BLaER1 treated with 17β-estradiol and CSF1 and Interleukin-3, amounts not matched to agents 10 nM and 100 nM (cell line): ENCODE results near the gene RNF208.

Source experiments
- H3K27ac ChIP-seq, 11 experiments: shearing (Covaris generic); formaldehyde crosslinking; 2 replicates each; pipeline ENCODE4 v1.8.1; 2022
- H3K27me3 ChIP-seq, 11 experiments: shearing (Covaris generic); formaldehyde crosslinking; 2 replicates each; pipeline ENCODE4 v1.8.1; 2022
- H3K36me3 ChIP-seq, 11 experiments: shearing (Covaris generic); formaldehyde crosslinking; 2 replicates each; pipeline ENCODE4 v1.8.1; 2022
- H3K4me1 ChIP-seq, 10 experiments: shearing (Covaris generic); formaldehyde crosslinking; 2 replicates each; pipeline ENCODE4 v1.8.1; 2022
- H3K4me2 ChIP-seq, 11 experiments: shearing (Covaris generic); formaldehyde crosslinking; 2 replicates each; pipeline ENCODE4 v1.8.1; 2022
- H3K4me3 ChIP-seq, 10 experiments: shearing (Covaris generic); formaldehyde crosslinking; 2 replicates each; pipeline ENCODE4 v1.8.1; 2022
- H3K9ac ChIP-seq, 11 experiments: shearing (Covaris generic); formaldehyde crosslinking; 2 replicates each; pipeline ENCODE4 v1.8.1; 2022
- H3K9me3 ChIP-seq, 11 experiments: shearing (Covaris generic); formaldehyde crosslinking; replicated peaks in 1 of 11; 2 replicates each; pipeline ENCODE4 v1.8.1; 2022
- H4K20me1 ChIP-seq, 11 experiments: shearing (Covaris generic); formaldehyde crosslinking; 2 replicates each; pipeline ENCODE4 v1.8.1; 2022
- Cebpa-rat ChIP-seq, 11 experiments: shearing (Covaris generic); IDR thresholded peaks; 2 replicates each; pipeline ENCODE4 v1.8.1; 2022

The RNF208 gene

GRCh38 chr9:137178939-137179630 is 43.0 kb downstream of the RNF208 start:
- peak overlapping the region in 5 of 11 experiments; percentile 58 to 80 (median 67); a peak in 11 of 22 replicates for H3K4me2 ChIP-seq
- peak overlapping the region in 8 of 11 experiments; percentile 14 to 69 (median 46); a peak in 11 of 22 replicates for H3K9ac ChIP-seq
- H3K27me3 ChIP-seq: peaks cover 0 to 16% (median 0%) of the 10 kb centered on the region in 11 experiments; a peak in 6 of 22 replicates
- peaks cover 0 to 83% (median 28%) of the 10 kb centered on the region in 11 experiments; a peak in 18 of 22 replicates for H4K20me1 ChIP-seq
- TF ChIP-seq Cebpa-rat (IDR thresholded peaks at IDR 0.05): no peak
- peaks cover 56 to 74% (median 71%) of the 10 kb centered on the region in 11 experiments for H3K36me3 ChIP-seq
- H3K9me3 ChIP-seq: no peaks in the 10 kb centered on the region
- no peak overlapping the region for H3K4me3 ChIP-seq
- peak overlapping the region in 6 of 11 experiments; percentile 32 to 68 (median 54); a peak in 10 of 22 replicates for H3K27ac ChIP-seq
- peaks cover 22 to 38% (median 32%) of the 10 kb centered on the region in 10 experiments for H3K4me1 ChIP-seq

- Histone ChIP-seq H3K36me3 (peaks cover 49 to 67% (median 63%) of the 10 kb centered on the region in 11 experiments), H3K4me1 (peaks cover 29 to 46% (median 39%) of the 10 kb centered on the region in 10 experiments), H3K4me2 (peak overlapping the region in 7 of 11 experiments; percentile 16 to 80 (median 64); a peak in 12 of 22 replicates), H3K27ac (peak overlapping the region in 8 of 11 experiments; percentile 22 to 68 (median 46); a peak in 13 of 22 replicates), H3K4me3 (no peak overlapping the region), H3K27me3 (peaks cover 0 to 22% (median 0%) of the 10 kb centered on the region in 11 experiments; a peak in 6 of 22 replicates), H4K20me1 (peaks cover 0 to 83% (median 32%) of the 10 kb centered on the region in 11 experiments; a peak in 18 of 22 replicates), H3K9me3 (no peaks in the 10 kb centered on the region), H3K9ac (peak overlapping the region in 9 of 11 experiments; percentile 14 to 69 (median 44); a peak in 13 of 22 replicates)
- no peak for TF ChIP-seq Cebpa-rat (IDR thresholded peaks at IDR 0.05)
Measured at GRCh38 chr9:137178201-137178938, 43.7 kb downstream of the RNF208 start.

GRCh38 chr9:137176302-137177182 is 45.5 kb downstream of the RNF208 start:
- peaks cover 0 to 39% (median 0%) of the 10 kb centered on the region in 11 experiments; a peak in 6 of 22 replicates for H3K27me3 ChIP-seq
- no peak overlapping the region for H3K9ac ChIP-seq
- no peak overlapping the region for H3K27ac ChIP-seq
- no peaks in the 10 kb centered on the region for H3K9me3 ChIP-seq
- H3K4me3 ChIP-seq: no peak overlapping the region
- peaks cover 33 to 64% (median 57%) of the 10 kb centered on the region in 10 experiments for H3K4me1 ChIP-seq
- no peak for TF ChIP-seq Cebpa-rat (IDR thresholded peaks at IDR 0.05)
- H4K20me1 ChIP-seq: peaks cover 0 to 85% (median 37%) of the 10 kb centered on the region in 11 experiments; a peak in 18 of 22 replicates
- peaks cover 31 to 50% (median 46%) of the 10 kb centered on the region in 11 experiments for H3K36me3 ChIP-seq
- H3K4me2 ChIP-seq: peak overlapping the region in 6 of 11 experiments; percentile 54 to 100 (median 82); a peak in 5 of 22 replicates

- peak overlapping the region in 10 of 11 experiments; percentile 18 to 100 (median 63); a peak in 19 of 22 replicates for H3K4me2 ChIP-seq
- H3K36me3 ChIP-seq: peaks cover 20 to 39% (median 36%) of the 10 kb centered on the region in 11 experiments
- H3K27me3 ChIP-seq: peaks cover 0 to 49% (median 0%) of the 10 kb centered on the region in 11 experiments; a peak in 6 of 22 replicates
- no peaks in the 10 kb centered on the region for H3K9me3 ChIP-seq
- H3K27ac ChIP-seq: no peak overlapping the region
- H3K9ac ChIP-seq: peak overlapping the region in 1 of 11 experiments; percentile 41; a peak in 2 of 22 replicates
- H4K20me1 ChIP-seq: peaks cover 0 to 85% (median 37%) of the 10 kb centered on the region in 11 experiments; a peak in 18 of 22 replicates
- no peak for TF ChIP-seq Cebpa-rat (IDR thresholded peaks at IDR 0.05)
- H3K4me3 ChIP-seq: peak overlapping the region in 1 of 10 experiments; percentile 35; a peak in 1 of 20 replicates
- H3K4me1 ChIP-seq: peaks cover 33 to 74% (median 68%) of the 10 kb centered on the region in 10 experiments
Measured at GRCh38 chr9:137175345-137175961, 46.6 kb downstream of the RNF208 start.

DNA sequence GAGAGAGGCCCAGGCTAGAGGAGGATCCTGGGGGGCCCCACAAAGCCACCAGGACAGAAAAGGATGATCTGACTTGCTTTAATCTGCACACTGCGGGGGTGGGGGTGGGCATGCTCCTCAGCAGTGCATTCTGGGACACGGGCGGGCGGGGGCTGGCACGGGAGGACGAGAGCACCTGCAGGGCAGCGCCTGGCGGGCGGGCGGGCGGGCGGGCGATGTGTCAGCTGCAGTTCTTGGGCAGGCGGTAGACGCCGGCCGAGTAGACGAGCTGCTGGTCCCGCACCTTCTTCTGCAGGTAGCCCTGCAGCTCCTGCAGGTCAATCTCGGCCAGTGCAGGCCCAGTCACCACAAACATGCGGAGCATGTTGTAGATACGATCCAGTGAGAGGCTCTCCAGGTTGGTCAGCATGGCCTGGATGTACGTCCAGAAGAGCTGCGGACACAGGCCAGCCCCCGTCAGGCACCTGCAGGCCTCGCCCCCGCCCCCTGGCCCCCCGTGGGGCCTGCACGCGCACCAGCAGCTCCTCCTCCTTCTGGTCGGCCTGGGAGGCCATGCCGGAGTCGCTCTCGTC is 47.2 kb downstream of the RNF208 start:
- peaks cover 0 to 56% (median 0%) of the 10 kb centered on the region in 11 experiments; a peak in 10 of 22 replicates for H3K27me3 ChIP-seq

DNA sequence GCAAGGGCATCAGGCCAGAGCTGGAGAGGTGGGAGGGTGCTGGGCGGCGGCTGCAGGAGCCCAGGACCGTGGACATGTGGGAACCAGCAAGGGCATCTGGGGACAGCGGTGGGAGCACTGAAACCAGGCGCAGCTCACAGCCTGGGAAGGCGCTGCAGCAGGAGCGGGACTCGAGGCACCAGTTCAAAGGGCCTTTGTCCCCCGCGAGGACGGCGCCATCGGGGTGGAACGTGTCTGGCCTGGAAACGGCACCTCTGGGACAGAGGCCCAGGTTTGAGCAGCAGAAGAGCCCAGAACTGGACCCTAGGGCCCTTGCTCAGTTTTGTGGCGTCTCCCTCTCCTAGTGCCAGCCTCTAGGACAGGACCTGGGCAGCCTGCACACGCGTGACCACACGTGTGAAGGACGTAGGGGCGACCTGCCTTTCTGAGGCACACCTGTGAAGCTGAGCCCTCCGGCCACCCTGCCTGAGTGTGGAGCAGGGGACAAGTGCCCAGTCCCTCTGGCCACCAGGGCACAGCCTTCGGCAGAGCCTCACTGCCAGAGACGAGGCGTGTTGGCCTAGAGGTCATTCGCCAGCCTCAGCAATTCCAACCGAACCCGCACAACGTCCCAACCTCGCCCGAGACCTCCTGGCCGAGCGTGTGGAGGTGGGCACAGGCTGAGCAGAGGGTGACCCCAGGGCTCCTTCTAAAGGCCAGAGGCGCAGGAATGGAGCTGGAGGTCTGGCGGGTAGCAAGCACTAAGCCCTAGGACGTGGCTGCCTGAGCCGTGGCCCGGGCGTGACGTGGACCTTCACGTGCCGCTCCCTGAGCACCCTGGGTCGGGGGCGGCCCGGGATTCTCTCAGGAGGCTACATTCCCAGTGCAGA is 48.0 kb downstream of the RNF208 start:
- peaks cover 39 to 84% (median 81%) of the 10 kb centered on the region in 10 experiments for H3K4me1 ChIP-seq
- peak overlapping the region in 8 of 11 experiments; percentile 13 to 74 (median 48); a peak in 13 of 22 replicates for H3K9ac ChIP-seq

More for the DNA sequence above, 47.2 kb downstream of the RNF208 start:
- H3K4me3 ChIP-seq: peak overlapping the region in 2 of 10 experiments; percentile 41 to 53; a peak in 3 of 20 replicates
- peak overlapping the region; percentile 18 to 100 (median 99); a peak in 20 of 22 replicates for H3K4me2 ChIP-seq
- H4K20me1 ChIP-seq: peaks cover 0 to 85% (median 37%) of the 10 kb centered on the region in 11 experiments; a peak in 18 of 22 replicates
- H3K9ac ChIP-seq: peak overlapping the region in 5 of 11 experiments; percentile 13 to 74 (median 62); a peak in 9 of 22 replicates
- H3K4me1 ChIP-seq: peaks cover 37 to 79% (median 75%) of the 10 kb centered on the region in 10 experiments
- TF ChIP-seq Cebpa-rat (IDR thresholded peaks at IDR 0.05): no peak
- H3K9me3 ChIP-seq: no peaks in the 10 kb centered on the region
- H3K36me3 ChIP-seq: peaks cover 14 to 32% (median 29%) of the 10 kb centered on the region in 11 experiments
- H3K27ac ChIP-seq: peak overlapping the region in 5 of 11 experiments; percentile 11 to 68 (median 64); a peak in 6 of 22 replicates

More for the DNA sequence above, 48.0 kb downstream of the RNF208 start:
- Histone ChIP-seq H3K9me3 (no peaks in the 10 kb centered on the region), H3K27me3 (peaks cover 0 to 64% (median 0%) of the 10 kb centered on the region in 11 experiments; a peak in 12 of 22 replicates), H3K36me3 (peaks cover 8 to 25% (median 21%) of the 10 kb centered on the region in 11 experiments; a peak in 20 of 22 replicates), H3K4me3 (peak overlapping the region in 5 of 10 experiments; percentile 16 to 53 (median 21); a peak in 4 of 20 replicates), H3K4me2 (peak overlapping the region; percentile 60 to 100 (median 99)), H4K20me1 (peaks cover 0 to 85% (median 37%) of the 10 kb centered on the region in 11 experiments; a peak in 18 of 22 replicates), H3K27ac (peak overlapping the region in 7 of 11 experiments; percentile 11 to 68 (median 50); a peak in 12 of 22 replicates)
- TF ChIP-seq Cebpa-rat (IDR thresholded peaks at IDR 0.05): no peak
